Ammon's horn (tissue), 1 donor: Measurements from ENCODE around the gene FRAS1.
"Not testable (repeated sequence)": the region's sequence is repeated elsewhere in the genome, so short reads cannot be mapped to it uniquely, and the experiment has no call there.

Experiments
- DNase-seq: peaks from one replicate; pipeline ENCODE4 v3.0.0-alpha.2; 2016; ENCODE audit warnings: low spot score

FRAS1 gene

DNA sequence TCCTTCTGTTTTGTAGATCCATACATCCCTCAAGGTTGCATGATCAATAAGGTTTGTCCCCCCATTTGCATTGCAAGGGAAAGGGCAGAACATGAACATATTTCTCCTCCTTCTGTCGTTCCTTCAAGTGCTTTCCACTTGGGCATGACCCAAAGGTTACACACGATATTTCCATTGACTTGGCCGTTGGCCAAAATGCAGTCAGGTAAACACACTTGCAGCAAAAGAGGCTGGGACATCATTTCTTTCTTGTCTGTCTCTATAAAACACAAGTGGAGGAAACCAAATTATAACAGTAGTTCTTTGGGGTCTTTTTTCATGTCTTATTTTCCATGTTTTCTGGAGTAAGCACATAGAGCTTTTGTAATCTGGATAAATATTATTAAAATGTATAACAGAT, 156.1 kb downstream of the FRAS1 start:
- no peak for DNase-seq

GRCh38 chr4:78214078-78214477, 157.0 kb downstream of the FRAS1 start:
- no peak for DNase-seq

GRCh38 chr4:78217557-78217956, 160.4 kb downstream of the FRAS1 start:
- no peak for DNase-seq

DNA sequence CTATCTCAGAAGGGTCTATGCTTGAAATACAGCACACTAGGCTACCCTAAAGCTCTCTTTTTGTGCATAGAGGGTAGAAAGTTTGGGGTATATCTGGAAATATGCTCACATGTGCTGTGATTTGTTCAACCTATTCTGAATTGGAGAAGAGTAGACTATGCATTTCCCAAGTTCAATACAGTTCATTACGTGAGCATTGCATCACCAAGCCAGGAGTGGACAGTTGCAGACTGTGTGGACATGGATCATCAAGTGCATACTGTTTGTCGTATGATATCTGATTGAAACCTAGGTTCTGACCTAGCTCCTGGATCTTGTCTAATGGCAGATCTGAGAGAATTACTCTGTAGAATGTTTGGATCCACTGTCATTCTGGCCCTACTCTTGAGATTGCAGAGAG, 161.1 kb downstream of the FRAS1 start:
- DNase-seq = no peak

GRCh38 chr4:78219825-78220224, 162.7 kb downstream of the FRAS1 start:
- DNase-seq = no peak

DNA sequence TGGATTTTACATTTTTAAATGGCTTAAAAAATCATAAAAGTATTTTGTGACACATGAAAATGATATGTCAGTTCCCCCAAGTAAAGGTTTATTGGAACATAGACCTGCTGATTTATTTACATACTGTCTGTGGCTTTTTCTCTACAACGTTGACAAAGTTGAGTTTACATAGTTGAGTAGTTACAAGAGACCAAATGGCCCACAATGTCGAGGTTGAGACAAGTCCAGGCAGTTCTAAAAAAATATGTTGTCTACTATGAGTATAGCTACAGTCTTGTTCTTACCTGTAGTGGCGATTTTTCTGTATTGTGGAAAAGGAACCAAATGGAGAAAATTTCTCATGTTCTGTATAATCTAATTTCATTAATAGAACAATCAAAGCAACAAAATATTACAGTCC, 163.2 kb downstream of the FRAS1 start:
- DNase-seq = no peak

DNA sequence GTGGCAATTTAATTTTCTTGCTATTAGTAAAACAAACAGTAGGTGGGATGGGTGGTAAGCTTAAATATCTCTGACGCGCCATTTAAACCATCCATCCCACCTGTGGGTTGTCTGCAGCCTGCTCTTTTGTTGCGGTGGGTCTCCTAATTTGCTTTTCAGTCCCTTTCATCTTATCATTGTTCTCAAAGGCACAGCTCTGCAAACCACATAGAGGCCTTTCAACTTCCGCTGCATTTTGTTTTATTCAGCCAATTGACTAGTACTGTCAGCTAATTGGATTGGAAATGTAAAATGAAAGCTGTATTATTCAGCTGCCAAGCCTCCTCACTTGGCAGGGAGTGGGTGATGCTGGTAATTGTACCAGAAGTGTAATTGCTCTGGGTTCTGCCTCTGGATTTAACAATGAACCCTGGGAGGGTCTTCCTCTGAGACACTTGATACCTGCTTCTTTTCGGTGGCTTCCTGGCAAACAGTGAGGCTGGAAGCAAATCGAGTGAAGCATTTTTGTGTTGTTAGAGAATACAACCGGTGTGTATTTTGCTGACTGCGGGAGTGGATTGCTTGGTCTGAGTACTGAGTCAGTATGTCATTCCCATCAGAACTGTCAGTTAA, 165.6 kb downstream of the FRAS1 start:
- DNase-seq = peak; percentile 9

DNA sequence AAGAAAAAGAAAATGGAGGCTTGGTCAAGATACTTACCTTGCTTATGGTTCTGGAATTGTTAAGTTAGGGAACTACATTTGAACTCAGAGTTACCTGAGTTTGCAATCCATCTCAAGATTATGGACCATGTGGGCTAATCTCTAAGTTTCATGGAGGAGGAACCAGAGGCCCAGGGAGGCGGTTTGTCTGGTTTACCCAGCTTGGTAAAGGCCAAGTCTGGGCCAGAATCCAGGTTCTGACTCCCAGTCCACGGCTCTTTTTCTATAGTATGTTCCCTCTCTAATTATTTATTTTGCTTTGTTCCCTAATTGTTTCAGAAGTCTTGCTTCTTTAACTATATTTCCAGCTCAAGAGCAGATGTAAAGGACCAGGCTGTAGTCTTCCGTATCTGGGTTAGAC, 168.1 kb downstream of the FRAS1 start:
- DNase-seq = no peak

DNA sequence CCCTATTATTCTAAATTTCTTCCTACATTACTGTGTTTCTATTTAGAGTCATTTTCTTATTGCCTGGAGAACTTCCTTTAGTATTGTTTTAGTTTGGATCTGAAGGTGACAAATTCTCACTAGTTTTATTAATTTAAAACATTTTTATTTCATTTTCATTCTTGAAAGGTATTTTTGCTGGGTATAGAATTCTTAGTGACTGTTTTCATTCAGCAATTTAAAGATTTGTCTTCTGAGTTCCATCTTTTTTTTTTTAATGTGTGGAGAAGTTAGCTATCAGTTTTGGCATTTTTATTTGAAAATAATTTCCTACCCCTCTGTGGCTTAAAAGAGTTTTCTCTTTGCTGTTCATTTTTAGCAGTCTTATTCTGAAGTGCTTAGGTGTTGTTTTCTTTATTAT, 169.2 kb downstream of the FRAS1 start:
- DNase-seq = no peak

- DNase-seq = no peak
These were observed 170.4 kb downstream of the FRAS1 start for GRCh38 chr4:78227411-78228057.

DNA sequence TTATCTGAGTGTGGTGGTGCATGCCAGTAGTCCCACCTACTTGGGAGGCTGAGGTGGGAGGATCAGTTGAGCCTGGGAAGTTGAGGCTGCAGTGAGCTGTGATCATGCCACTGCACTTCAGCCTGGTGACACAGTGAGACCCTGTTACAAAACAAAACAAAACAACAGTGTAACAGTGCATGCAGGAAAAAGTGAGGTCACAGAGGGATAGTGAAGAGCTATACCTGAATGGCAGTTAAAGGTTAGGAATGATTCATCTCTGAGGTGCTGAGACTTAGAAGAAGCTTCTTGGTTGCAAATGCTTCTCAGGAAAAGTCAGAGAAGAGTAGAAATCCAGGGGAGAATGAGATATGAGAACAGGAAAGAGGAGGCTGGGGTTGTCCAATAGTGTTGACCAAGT, 178.7 kb downstream of the FRAS1 start:
- DNase-seq = no peak

- DNase-seq = peak; percentile 18
These were observed 180.2 kb downstream of the FRAS1 start for GRCh38 chr4:78237360-78237759.

DNA sequence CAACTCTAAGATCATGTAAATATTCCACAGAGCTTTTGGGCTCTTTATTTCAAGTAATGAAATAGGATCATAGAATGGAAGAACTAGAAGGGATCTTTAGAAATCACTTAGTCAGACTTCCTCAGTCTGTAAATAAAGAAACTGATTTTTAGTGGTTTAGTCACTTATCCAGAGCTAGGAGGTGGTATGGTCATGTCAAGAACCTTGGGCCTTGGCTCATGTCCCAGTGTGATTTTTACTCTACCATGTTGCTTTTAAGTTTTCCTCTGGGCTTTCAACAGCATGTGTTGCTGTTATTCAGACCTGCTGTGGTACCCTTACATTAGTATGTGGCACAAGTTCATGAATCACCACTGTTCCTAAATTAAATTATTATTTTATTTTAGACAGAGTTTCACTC, 184.9 kb downstream of the FRAS1 start:
- DNase-seq = no peak

DNA sequence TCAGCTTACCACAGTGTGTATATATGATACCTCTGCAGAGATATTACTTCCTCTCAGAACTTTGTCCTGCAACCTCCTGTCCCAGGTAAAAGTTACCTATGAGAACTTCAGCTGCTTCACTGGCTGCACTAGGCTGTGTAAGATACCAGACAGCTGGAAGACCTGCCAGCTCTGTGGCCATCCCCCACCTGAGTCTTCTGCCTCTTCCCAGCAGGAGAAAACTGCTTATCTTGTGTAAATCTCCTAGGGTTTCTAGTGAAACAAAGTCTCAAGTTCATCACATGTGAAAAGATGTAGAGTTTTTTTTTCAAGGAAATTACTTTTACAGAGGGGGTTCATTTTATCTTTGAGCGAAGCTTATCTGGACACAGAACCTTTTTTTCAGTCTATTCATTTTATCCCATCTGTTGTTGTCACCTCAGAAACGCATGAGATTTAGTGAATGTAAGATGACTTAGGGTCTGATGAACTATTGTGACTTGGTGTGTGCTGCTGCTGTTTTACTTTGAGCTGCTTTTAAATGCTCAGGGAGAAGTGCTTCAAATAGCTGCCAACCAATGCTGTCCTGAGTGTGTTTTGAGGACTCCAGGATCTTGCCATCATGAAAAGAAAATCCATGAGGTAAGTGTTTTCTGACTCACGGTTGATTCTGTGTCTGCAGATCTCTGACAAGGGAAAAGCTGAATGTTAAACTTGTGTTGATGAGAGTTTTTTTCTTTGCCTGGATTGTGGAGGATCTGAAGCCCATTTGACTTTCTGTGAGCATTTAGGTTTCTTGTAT, 187.8 kb downstream of the FRAS1 start:
- no peak for DNase-seq

DNA sequence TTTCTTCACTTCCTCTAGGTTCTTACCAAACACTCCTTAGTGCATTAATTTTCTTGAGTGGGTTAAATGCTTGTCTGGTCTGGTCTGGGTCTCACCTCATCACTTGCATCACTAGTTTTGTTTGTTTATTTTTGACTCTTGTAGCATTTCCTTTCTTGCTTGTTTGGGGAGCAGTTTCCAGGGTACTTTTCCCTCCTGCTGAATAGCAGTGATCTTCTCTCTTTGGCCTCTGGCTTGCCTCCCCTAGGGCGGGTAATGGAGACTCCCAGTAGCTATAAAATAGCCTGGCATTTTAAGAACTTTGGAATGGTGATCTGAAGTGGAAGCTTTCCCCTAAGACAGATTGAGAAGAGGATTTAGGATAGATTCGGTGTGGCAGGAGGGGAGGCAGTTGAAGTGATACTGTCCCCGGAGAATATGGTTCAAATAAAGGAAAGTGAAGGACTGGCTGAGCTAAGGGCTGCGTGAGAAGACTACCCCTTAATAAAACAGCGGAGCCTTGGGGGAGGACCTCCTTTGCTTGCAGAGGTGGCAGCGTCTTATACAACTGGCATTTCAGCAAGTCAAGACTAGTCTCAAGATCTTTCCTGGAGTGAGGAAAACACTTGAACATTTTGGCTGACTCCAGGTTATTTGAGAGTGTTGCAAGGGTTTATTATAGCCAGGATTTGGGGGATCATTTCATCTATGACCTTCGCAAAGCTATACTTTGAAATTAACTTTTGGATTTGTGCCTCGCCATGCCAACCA, 190.6 kb downstream of the FRAS1 start:
- no peak for DNase-seq

- DNase-seq = no peak
These were observed 193.4 kb downstream of the FRAS1 start for GRCh38 chr4:78250500-78250899.

DNA sequence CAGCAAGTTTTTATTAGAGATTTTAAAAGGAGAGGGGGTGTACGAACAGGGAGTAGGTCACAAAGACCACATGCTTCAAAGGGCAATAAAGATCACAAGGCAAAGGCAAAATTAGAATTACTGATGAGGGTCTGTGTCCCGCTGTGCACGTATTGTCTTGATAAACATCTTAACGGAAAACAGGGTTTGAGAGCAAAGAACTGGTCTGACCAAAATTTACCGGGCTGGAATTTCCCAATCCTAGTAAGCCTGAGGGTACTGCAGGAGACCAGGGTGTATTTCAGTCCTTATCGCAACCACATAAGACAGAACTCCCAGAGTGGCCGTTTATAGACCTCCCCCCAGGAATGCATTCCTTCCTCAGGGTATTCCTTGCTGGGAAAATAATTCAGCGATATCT, 195.7 kb downstream of the FRAS1 start:
- not testable (repeated sequence) for DNase-seq

- DNase-seq = no peak
These were observed 197.8 kb downstream of the FRAS1 start for GRCh38 chr4:78254893-78255292.

- DNase-seq = no peak
These were observed 207.9 kb downstream of the FRAS1 start for GRCh38 chr4:78265006-78265405.

DNA sequence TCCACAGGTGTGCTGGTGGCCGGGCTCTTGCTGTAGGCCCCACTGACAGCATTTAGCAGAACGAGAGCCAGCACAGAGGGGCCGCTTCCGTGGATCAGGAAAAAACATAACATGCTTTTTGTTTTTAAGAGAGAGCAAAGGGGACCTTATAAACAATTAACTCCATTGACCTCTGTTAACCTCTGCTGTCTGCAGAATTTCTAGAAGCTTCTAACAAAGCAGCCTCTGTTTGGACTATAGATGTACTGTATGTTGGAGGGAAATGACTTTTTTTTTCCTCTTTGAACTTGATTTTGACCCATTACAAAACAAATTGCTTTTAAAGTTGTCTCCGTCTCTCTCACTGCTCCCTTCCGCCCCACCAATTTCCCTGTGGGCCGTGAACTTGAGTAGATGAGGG, 210.7 kb downstream of the FRAS1 start:
- no peak for DNase-seq

- no peak for DNase-seq
These were observed 211.5 kb downstream of the FRAS1 start for GRCh38 chr4:78268597-78268996.

GRCh38 chr4:78275450-78275849, 218.3 kb downstream of the FRAS1 start:
- DNase-seq = not testable (repeated sequence)

- no peak for DNase-seq
These were observed 229.2 kb downstream of the FRAS1 start for GRCh38 chr4:78286281-78286680.
